PC-3 (cell line): Measurements from ENCODE around the gene CDH4. TPM values are rescaled to one million over a fixed set of nuclear protein-coding genes. Genes with fewer than 3 reads are reported as not detected.

Experiments used
- ATAC-seq: fragments of 200-7000 bp; cut with Tn5 transposase; 2 replicates; pipeline ENCODE4 v1.9.1; 2020; ENCODE audit warnings: mild to moderate bottlenecking, moderate library complexity
- BruUV-seq: library from RNA; stranded (reverse); fragments of 400-500 nt; replicated peaks from 2 replicates; lab custom pipeline; 2021; lab: Mats Ljungman, UMichigan
- CTCF ChIA-PET: fragments of 300-600 bp; sonication (Branson Sonifier 250); formaldehyde crosslinking; loops from one replicate; lab custom pipeline; 2022; ENCODE audit warnings: antibody characterized with exemption; lab: Charles Lee
- POLR2A ChIA-PET: fragments of 300-600 bp; sonication (Branson Sonifier 250); formaldehyde crosslinking; loops from one replicate; lab custom pipeline; 2022; ENCODE audit warnings: antibody characterized with exemption; ENCODE audit not compliant: unreplicated experiment; lab: Charles Lee
- DNase-seq: peaks from one replicate; pipeline ENCODE4 v3.0.0-alpha.2; 2015
- H2AFZ ChIP-seq: fragments of 300-600 bp; sonication (generic); 2 replicates; pipeline ENCODE4 v1.6.0; 2016; ENCODE audit warnings: antibody characterized with exemption, low read length
- H3F3A ChIP-seq: fragments of 300-600 bp; sonication (generic); one replicate; pipeline ENCODE4 v1.6.0; 2017; ENCODE audit warnings: antibody characterized with exemption, low read length, control low read depth, mild to moderate bottlenecking; ENCODE audit not compliant: unreplicated experiment
- H3K27ac ChIP-seq: fragments of 300-600 bp; sonication (generic); 2 replicates; pipeline ENCODE4 v1.5.1; 2016; ENCODE audit warnings: mild to moderate bottlenecking, low read length
- H3K27me3 ChIP-seq: fragments of 300-600 bp; sonication (generic); 2 replicates; pipeline ENCODE4 v1.6.1; 2016; ENCODE audit warnings: low read length, mixed read lengths
- H3K36me3 ChIP-seq: fragments of 300-600 bp; sonication (generic); 2 replicates; pipeline ENCODE4 v1.6.1; 2016; ENCODE audit warnings: low read depth, mixed run types, low read length, mixed read lengths
- H3K4me1 ChIP-seq: fragments of 300-600 bp; sonication (generic); 2 replicates; pipeline ENCODE4 v1.5.1; 2016; ENCODE audit warnings: low read length; ENCODE audit not compliant: insufficient read depth
- H3K4me2 ChIP-seq: fragments of 300-600 bp; sonication (generic); 2 replicates; pipeline ENCODE4 v1.6.0; 2016; ENCODE audit warnings: low read length
- H3K4me3 ChIP-seq: fragments of 300-600 bp; sonication (generic); 2 replicates; pipeline ENCODE4 v1.5.1; 2016; ENCODE audit warnings: mild to moderate bottlenecking, low read length, mixed read lengths
- H3K79me2 ChIP-seq: fragments of 300-600 bp; sonication (generic); 2 replicates; pipeline ENCODE4 v1.6.1; 2017; ENCODE audit warnings: low read length, mixed read lengths
- H3K9ac ChIP-seq: fragments of 300-600 bp; sonication (generic); 2 replicates; pipeline ENCODE4 v1.6.0; 2016; ENCODE audit warnings: mild to moderate bottlenecking, low read length
- H3K9me2 ChIP-seq: fragments of 300-600 bp; sonication (generic); replicated peaks from 2 replicates; pipeline ENCODE4 v1.6.1; 2016; ENCODE audit warnings: mixed run types, low read length, mixed read lengths
- H3K9me3 ChIP-seq: fragments of 300-600 bp; sonication (generic); 2 replicates; pipeline ENCODE4 v1.6.1; 2016; ENCODE audit warnings: low read length, mixed read lengths
- H4K20me1 ChIP-seq: fragments of 300-600 bp; sonication (generic); 2 replicates; pipeline ENCODE4 v1.6.1; 2016; ENCODE audit warnings: low read length, mixed read lengths
- CTCF ChIP-seq: fragments of 300-600 bp; sonication (generic); conservative IDR thresholded peaks from 2 replicates; pipeline ENCODE4 v1.5.1; 2017; ENCODE audit warnings: antibody characterized with exemption, low read depth, mild to moderate bottlenecking, low read length
- EZH2 ChIP-seq: fragments of 300-600 bp; sonication (generic); IDR thresholded peaks from one replicate; pipeline ENCODE4 v1.6.1; 2017; ENCODE audit warnings: antibody characterized with exemption, mild to moderate bottlenecking, low read length; ENCODE audit not compliant: unreplicated experiment
- EZH2phosphoT487 ChIP-seq: fragments of 300-600 bp; sonication (generic); IDR thresholded peaks from 2 replicates; pipeline ENCODE4 v1.6.1; 2018; ENCODE audit warnings: mild to moderate bottlenecking, antibody characterized with exemption, low read length, borderline replicate concordance
- intact Hi-C: fragments of 100-400 bp; cut with micrococcal nuclease; formaldehyde crosslinking; loops from 2 replicates; pipeline ENCODE4 v1.9.0; 2023
- total RNA-seq: library from RNA; depleted of rRNA; stranded (reverse); fragments of >200 nt; gene quantifications from 2 replicates; pipeline ENCODE4 v1.2.3, GENCODE V29; 2014

Gene CDH4
- total RNA-seq, 1 experiment from 2014 or later, result not detected

GRCh38 chr20:61379898-61380544 is 128.0 kb downstream of the CDH4 start:
- DNase-seq (no peak), ATAC-seq (no peak)
- no TSS peak for BruUV-seq
- Histone ChIP-seq H3K9ac (no peak overlapping the region), H3K4me1 (no peaks in the 10 kb centered on the region), H3K9me3 (no peaks in the 10 kb centered on the region), H3K9me2 (no peaks in the 10 kb centered on the region), H3K27me3 (no peaks in the 10 kb centered on the region), H3K36me3 (no peaks in the 10 kb centered on the region), H3K27ac (no peak overlapping the region), H3K79me2 (no peaks in the 10 kb centered on the region), H3K4me2 (no peak overlapping the region), H4K20me1 (no peaks in the 10 kb centered on the region), H3K4me3 (no peak overlapping the region), H3F3A (no peaks in the 10 kb centered on the region), H2AFZ (no peak overlapping the region)
- intact Hi-C loops, result no loop called here
- TF ChIP-seq EZH2phosphoT487 (no peak), CTCF (no peak), EZH2 (no peak)
- ChIA-PET POLR2A (no interaction called here), CTCF (no interaction called here)

- H3K79me2 ChIP-seq, result no peaks in the 10 kb centered on the region
- no peak overlapping the region for H3K4me3 ChIP-seq
- no peak for DNase-seq
- H3K27ac ChIP-seq, result no peak overlapping the region
- no peak for ATAC-seq
- H3K9me2 ChIP-seq, result no peaks in the 10 kb centered on the region
- H3F3A ChIP-seq, result no peaks in the 10 kb centered on the region
- intact Hi-C loops, result no loop called here
- H3K4me1 ChIP-seq, result no peaks in the 10 kb centered on the region
- no peak overlapping the region for H2AFZ ChIP-seq
- POLR2A ChIA-PET, result no interaction called here
- H3K36me3 ChIP-seq, result no peaks in the 10 kb centered on the region
- H3K9ac ChIP-seq, result no peak overlapping the region
- BruUV-seq, result no TSS peak
- no peak overlapping the region for H3K4me2 ChIP-seq
- TF ChIP-seq EZH2phosphoT487 (no peak), EZH2 (no peak), CTCF (no peak)
- H3K27me3 ChIP-seq, result no peaks in the 10 kb centered on the region
- H4K20me1 ChIP-seq, result no peaks in the 10 kb centered on the region
- CTCF ChIA-PET, result no interaction called here
- H3K9me3 ChIP-seq, result no peaks in the 10 kb centered on the region
These were observed 128.5 kb downstream of the CDH4 start for GRCh38 chr20:61380545-61380915.

GRCh38 chr20:61382194-61382593 is 130.1 kb downstream of the CDH4 start:
- H3K36me3 ChIP-seq, result no peaks in the 10 kb centered on the region
- no peaks in the 10 kb centered on the region for H3K9me3 ChIP-seq
- no peaks in the 10 kb centered on the region for H3K4me1 ChIP-seq
- H3K4me3 ChIP-seq, result no peak overlapping the region
- ATAC-seq (no peak), DNase-seq (no peak)
- no peak overlapping the region for H3K27ac ChIP-seq
- H3K9ac ChIP-seq, result no peak overlapping the region
- no peak for TF ChIP-seq CTCF
- TF ChIP-seq EZH2, result no peak
- TF ChIP-seq EZH2phosphoT487, result no peak
- ChIA-PET POLR2A (no interaction called here), CTCF (no interaction called here)
- intact Hi-C loops, result no loop called here
- H3K4me2 ChIP-seq, result no peak overlapping the region
- H3K79me2 ChIP-seq, result no peaks in the 10 kb centered on the region
- H3F3A ChIP-seq, result no peaks in the 10 kb centered on the region
- no peaks in the 10 kb centered on the region for H3K27me3 ChIP-seq
- no peak overlapping the region for H2AFZ ChIP-seq
- H3K9me2 ChIP-seq, result no peaks in the 10 kb centered on the region
- no TSS peak for BruUV-seq
- H4K20me1 ChIP-seq, result no peaks in the 10 kb centered on the region
